ENCODE measurements around the gene CHCHD6.

GRCh38 chr3:126765187-126766069 lies 61.4 kb downstream of the CHCHD6 start:
- TF ChIP-seq CTCF (IDR thresholded peaks at IDR 0.05; ENCODE audit: low read depth, low read length), result no peak
- TF ChIP-seq EZH2phosphoT487 (IDR thresholded peaks at IDR 0.05; ENCODE audit: low read depth), result no peak
